HG03066 (cell line): Measurements from ENCODE around the gene RINT1.
"Not testable (repeated sequence)": the region's sequence is repeated elsewhere in the genome, so short reads cannot be mapped to it uniquely, and the experiment has no call there.

Source experiments
- ATAC-seq: cut with Tn5 transposase; IDR thresholded peaks from one replicate; pipeline ENCODE4 v1.9.1; 2021; ENCODE audit warnings: low read depth; ENCODE audit not compliant: unreplicated experiment

RINT1 gene

GRCh38 chr7:105596866-105597265 lies 64.9 kb downstream of the RINT1 start:
- ATAC-seq: no peak

- not testable (repeated sequence) for ATAC-seq
Observed at GRCh38 chr7:105599080-105599479, 67.1 kb downstream of the RINT1 start.

GRCh38 chr7:105599551-105599950 lies 67.5 kb downstream of the RINT1 start:
- no peak for ATAC-seq

GRCh38 chr7:105600720-105601550 lies 68.9 kb downstream of the RINT1 start:
- ATAC-seq: no peak

DNA sequence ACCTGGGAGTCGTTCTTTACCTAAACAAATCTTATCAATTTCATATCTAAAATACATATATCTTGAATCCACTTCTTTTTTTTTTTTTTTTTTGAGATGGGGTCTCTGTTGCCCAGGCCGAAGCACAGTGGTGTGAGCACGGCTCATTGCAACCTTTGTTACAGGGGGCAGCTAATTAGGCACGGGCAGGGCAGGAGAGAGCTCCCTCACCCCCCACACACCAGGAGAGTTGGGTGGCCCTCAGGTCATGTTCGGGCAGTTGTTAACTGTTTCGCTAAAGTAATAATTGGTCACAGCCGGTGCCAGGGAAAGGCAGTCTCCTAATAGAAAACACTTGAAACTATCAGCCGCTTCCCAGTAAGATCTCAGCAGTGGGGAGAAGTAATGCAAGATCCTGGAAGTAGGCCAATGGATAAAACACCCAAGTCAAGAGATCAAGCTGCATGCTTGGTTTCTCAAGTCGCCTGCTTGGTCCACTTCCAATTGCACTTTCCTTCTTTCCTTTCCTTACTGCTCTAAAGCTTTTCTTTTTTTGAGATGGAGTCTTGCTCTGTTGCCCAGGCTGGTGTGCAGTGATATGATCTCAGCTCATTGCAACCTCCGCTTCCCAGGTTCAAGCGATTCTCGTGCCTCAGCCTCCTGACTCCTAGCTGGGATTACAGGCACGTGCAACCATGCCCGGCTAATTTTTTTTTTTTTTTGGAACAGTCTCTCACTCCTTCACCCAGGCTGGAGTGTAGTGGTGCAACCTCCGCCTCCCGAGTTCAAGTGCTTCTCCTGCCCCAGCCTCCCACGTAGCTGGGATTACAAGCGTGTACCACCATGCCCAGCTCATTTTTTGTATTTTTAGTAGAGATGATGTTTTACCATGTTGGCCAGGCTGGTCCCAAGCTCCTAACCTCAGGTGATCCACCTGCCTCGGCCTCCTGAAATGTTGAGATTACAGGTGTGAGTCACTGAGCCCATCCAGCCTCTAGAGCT lies 70.6 kb downstream of the RINT1 start:
- no peak for ATAC-seq

DNA sequence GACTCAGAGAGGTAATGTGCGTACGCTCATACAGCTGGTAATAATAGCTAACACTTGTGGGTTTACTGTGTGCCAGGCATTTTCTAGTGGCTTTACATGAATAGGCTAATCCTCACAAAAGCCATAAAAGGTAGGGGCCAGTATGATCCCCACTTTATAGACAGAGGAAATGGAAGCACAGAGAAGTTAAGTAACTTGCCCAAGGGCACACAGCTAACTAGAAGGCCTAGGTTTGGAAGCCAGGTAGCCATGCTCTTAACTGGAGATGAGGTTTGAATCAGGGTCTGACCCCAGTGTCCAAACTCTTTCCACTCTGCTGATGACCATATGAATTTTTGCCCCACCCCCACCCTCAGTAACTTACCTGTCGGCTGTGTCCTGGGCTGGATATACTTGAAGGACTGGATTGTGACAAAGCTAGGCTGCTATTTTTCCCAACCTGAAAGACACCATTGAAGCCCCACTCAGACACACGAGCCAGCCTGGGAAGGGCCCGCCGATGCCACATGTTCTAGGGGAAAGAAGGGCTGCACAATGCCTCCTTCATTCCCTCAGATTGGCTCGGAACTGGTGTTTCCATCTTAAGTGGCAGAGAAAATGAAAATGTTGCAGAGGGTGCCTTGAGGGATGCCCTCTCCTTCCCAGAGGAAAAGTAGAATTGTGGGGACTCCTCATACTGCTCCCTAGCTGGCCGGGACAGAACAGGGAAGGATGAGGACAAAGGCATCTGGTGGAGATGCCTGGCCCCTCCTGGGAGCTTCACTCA lies 78.3 kb downstream of the RINT1 start:
- ATAC-seq: no peak

DNA sequence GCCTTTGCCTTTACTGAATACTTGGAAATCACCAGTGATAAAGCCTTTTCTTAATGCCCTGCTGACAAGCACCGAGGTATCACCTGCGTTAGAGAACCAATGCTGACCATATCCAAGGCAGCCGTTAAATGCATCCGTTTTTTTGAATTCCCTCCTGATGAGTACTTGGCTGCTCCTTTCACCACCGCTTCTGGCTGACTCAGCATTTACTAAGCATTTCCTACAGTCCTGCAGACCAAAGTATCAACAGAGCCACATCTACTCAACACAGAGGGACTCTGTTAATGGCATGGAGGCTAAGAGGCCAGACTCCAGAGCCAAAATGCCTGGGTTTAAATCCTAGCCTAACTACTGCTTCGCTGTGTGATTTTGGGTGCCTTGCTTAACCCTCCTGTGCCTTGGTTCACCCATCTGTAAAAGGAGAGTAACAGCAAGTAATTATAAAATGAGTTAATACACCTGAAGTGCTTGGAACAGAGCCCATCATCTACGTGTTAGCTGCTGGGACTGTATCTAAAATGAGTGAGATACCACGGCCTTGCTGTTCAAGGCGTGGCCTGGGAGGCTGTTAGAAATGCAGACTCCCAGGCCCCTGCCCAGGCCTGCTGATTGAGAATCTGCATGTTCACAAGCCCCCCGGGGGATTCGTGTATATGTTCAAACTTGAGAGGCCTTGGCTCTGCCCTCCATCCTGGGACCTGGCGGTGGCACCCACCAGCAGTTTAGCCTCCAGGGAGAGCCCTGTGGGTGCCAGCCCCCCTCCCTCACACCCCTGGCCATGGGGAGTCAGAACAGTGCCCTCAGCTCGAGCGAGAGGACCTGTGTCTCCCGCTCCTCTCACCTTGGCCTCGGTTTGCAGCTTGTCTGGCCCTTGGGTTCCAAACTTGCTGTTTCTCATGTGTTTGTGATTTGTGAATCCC lies 80.1 kb downstream of the RINT1 start:
- ATAC-seq: no peak

GRCh38 chr7:105612806-105613205 lies 80.8 kb downstream of the RINT1 start:
- no peak for ATAC-seq

- no peak for ATAC-seq
Observed at GRCh38 chr7:105613611-105614330, 81.8 kb downstream of the RINT1 start.

DNA sequence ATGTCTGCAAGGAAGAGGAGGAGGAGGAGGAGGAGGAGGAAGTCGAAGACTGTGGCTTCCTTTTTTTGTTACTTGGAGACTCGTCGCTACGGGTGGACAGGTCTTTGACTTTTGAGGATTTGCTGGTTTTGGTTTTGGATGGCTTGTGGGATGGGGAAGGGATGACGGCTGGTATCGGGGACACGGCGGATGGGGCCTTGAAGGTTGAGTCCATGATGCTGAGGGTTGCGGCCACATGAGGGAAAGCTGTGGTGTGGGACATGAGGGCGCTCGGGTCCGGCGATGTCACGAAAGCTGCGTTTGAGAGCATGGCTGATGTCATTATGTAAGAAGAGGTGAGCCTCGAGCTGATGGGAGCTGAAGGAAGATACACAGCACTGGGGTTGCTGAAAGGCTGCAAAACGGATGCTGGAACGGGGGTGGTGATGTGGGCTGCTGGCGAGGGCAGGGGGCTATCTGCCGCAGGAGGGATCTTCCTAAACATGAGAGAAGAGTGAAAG lies 82.4 kb downstream of the RINT1 start:
- no peak for ATAC-seq
